Liver (tissue), 9 donors: ENCODE data around the gene LRRC46. TPM values are rescaled to one million over a fixed set of nuclear protein-coding genes. Genes with fewer than 3 reads are reported as not detected.

Experiments used
- DNase-seq: peaks from one replicate; pipeline ENCODE4 v3.0.0-alpha.2; 2017; ENCODE audit warnings: low spot score
- H3K27ac ChIP-seq, 2 donors: one replicate each; pipeline ENCODE4 v1.7.0; 2013; ENCODE audit warnings: inconsistent platforms in 2 of 2, low read length in 2 of 2, control low read depth in 1 of 2, low read depth in 1 of 2, mild to moderate bottlenecking in 1 of 2
- H3K27me3 ChIP-seq, 4 donors: one replicate each; pipeline versions ENCODE4 v1.6.1 to v1.7.0; 2013; ENCODE audit warnings: low read length in 3 of 4, inconsistent platforms in 1 of 4, mild to moderate bottlenecking in 1 of 4, moderate library complexity in 1 of 4; ENCODE audit not compliant: control insufficient read depth in 4 of 4, insufficient read depth in 4 of 4
- H3K36me3 ChIP-seq, 4 donors: one replicate each; pipeline versions ENCODE4 v1.6.1 to v1.7.0; 2013; ENCODE audit warnings: low read length in 3 of 4, mild to moderate bottlenecking in 3 of 4, low read depth in 1 of 4, moderate library complexity in 1 of 4; ENCODE audit not compliant: control insufficient read depth in 4 of 4, insufficient read depth in 3 of 4
- H3K4me1 ChIP-seq, 4 donors: one replicate each; pipeline versions ENCODE4 v1.6.1 to v1.7.0; 2013; ENCODE audit warnings: low read length in 3 of 4, mild to moderate bottlenecking in 3 of 4, moderate library complexity in 1 of 4; ENCODE audit not compliant: control insufficient read depth in 4 of 4, insufficient read depth in 4 of 4
- H3K4me3 ChIP-seq, 3 donors: one replicate each; pipeline versions ENCODE4 v1.6.1 to v1.7.0; 2013; ENCODE audit warnings: low read length in 3 of 3, control low read depth in 1 of 3, low read depth in 1 of 3, mild to moderate bottlenecking in 1 of 3
- H3K9ac ChIP-seq, 2 donors: one replicate each; pipeline ENCODE4 v1.7.0; 2013; ENCODE audit warnings: low read length in 2 of 2, mild to moderate bottlenecking in 2 of 2, moderate library complexity in 2 of 2, control low read depth in 1 of 2, low read depth in 1 of 2
- H3K9me3 ChIP-seq, 4 donors: one replicate each; pipeline versions ENCODE4 v1.6.1 to v1.7.0; 2013; ENCODE audit warnings: low read length in 3 of 4; ENCODE audit not compliant: control insufficient read depth in 4 of 4
- ATF3 ChIP-seq: IDR thresholded peaks from 2 replicates; pipeline ENCODE4 v1.6.1; 2016; ENCODE audit warnings: antibody characterized with exemption
- CTCF ChIP-seq: fragments of 150-350 bp; IDR thresholded peaks from 2 replicates; pipeline ENCODE4 v1.5.1; 2017; ENCODE audit warnings: improper control_type of control experiment, low read depth, low read length; ENCODE audit not compliant: missing input control
- EGR1 ChIP-seq, 2 donors: IDR thresholded peaks; 2 replicates each; pipeline ENCODE4 v1.6.1; 2016 to 2018; ENCODE audit warnings: antibody characterized with exemption in 2 of 2, low read depth in 2 of 2
- FOXA1 ChIP-seq: IDR thresholded peaks from 2 replicates; pipeline ENCODE4 v1.6.1; 2016; ENCODE audit warnings: antibody characterized with exemption
- FOXA2 ChIP-seq: IDR thresholded peaks from 2 replicates; pipeline ENCODE4 v1.6.1; 2016; ENCODE audit warnings: antibody characterized with exemption
- GABPA ChIP-seq, 2 donors: IDR thresholded peaks in 1 of 2; conservative IDR thresholded peaks in 1 of 2; 2 replicates each; pipeline ENCODE4 v1.6.1; 2016; ENCODE audit warnings: antibody characterized with exemption in 2 of 2, mild to moderate bottlenecking in 1 of 2, moderate library complexity in 1 of 2
- HNF4A ChIP-seq, 2 donors: conservative IDR thresholded peaks; 2 replicates each; pipeline ENCODE4 v1.6.1; 2016; ENCODE audit warnings: antibody characterized with exemption in 2 of 2, mild to moderate bottlenecking in 2 of 2
- JUND ChIP-seq, 2 donors: IDR thresholded peaks; 2 replicates each; pipeline ENCODE4 v1.6.1; 2016; ENCODE audit warnings: antibody characterized with exemption in 2 of 2
- MAX ChIP-seq: IDR thresholded peaks from 2 replicates; pipeline ENCODE4 v1.6.1; 2016; ENCODE audit warnings: antibody characterized with exemption
- RAD21 ChIP-seq, 2 donors: IDR thresholded peaks; 2 replicates each; pipeline ENCODE4 v1.6.1; 2016; ENCODE audit warnings: antibody characterized with exemption in 2 of 2, mild to moderate bottlenecking in 2 of 2
- REST ChIP-seq: IDR thresholded peaks from 2 replicates; pipeline ENCODE4 v1.6.1; 2016; ENCODE audit warnings: antibody characterized with exemption, mild to moderate bottlenecking
- SP1 ChIP-seq: IDR thresholded peaks from 2 replicates; pipeline ENCODE4 v1.6.1; 2018; ENCODE audit warnings: antibody characterized with exemption, mild to moderate bottlenecking
- YY1 ChIP-seq: IDR thresholded peaks from 2 replicates; pipeline ENCODE4 v1.6.1; 2016; ENCODE audit warnings: antibody characterized with exemption, mild to moderate bottlenecking
- ZBTB33 ChIP-seq: IDR thresholded peaks from 2 replicates; pipeline ENCODE4 v1.6.1; 2016; ENCODE audit warnings: antibody characterized with exemption
- WGBS: extraction: QIAGEN DNeasy Blood & Tissue Kit; methylation state at CpG from one replicate; pipeline ENCODE4 v1.1.7; 2013; 5-methylcytosine and 5-hydroxymethylcytosine counted together
- polyA plus RNA-seq, 2 donors: library from polyadenylated mRNA; stranded (reverse) in 1 of 2; unstranded in 1 of 2; fragments of 200-250 nt in 1 of 2; fragments of >200 nt in 1 of 2; fragmentation: Nextera tagmentation in 1 of 2; extraction: Ambion mirVana in 1 of 2; gene quantifications; one replicate each; pipeline versions ENCODE4 v1.2.1 to v1.2.3, GENCODE V29; 2013 to 2015
- total RNA-seq, 2 donors: library from RNA; depleted of rRNA; stranded (reverse); fragments of >200 nt; gene quantifications; one replicate each; pipeline ENCODE4 v1.2.3, GENCODE V29; 2014
- donor health status: healthy.
- donor health status: healthy.
- donor health status: healthy.
- donor health status: healthy.
- donor health status: healthy.

LRRC46 gene
- total and polyA plus RNA-seq, 4 donors: under 0.01 to 0.43 (median 0.32) TPM

GRCh38 chr17:47882695-47883588 lies 51.5 kb downstream of the LRRC46 start (continued):
- TF ChIP-seq CTCF (no peak), FOXA1 (no peak), FOXA2 (no peak), HNF4A (conservative IDR thresholded peaks at IDR 0.05) (no peak)

- Histone ChIP-seq H3K27ac (no peak overlapping the region), H3K9ac (no peak overlapping the region), H3K4me3 (no peak overlapping the region), H3K4me1 (no peaks in the 10 kb centered on the region), H3K27me3 (no peaks in the 10 kb centered on the region), H3K36me3 (no peaks in the 10 kb centered on the region), H3K9me3 (no peaks in the 10 kb centered on the region)
- TF ChIP-seq MAX: no peak
- TF ChIP-seq SP1: no peak
- no peak for TF ChIP-seq ATF3
- TF ChIP-seq ZBTB33: no peak
- no peak for TF ChIP-seq FOXA1
- TF ChIP-seq REST: no peak
- TF ChIP-seq JUND (IDR thresholded peaks at IDR 0.05): no peak
- TF ChIP-seq YY1: no peak
- no peak for TF ChIP-seq CTCF
- no peak for TF ChIP-seq FOXA2
- no peak for TF ChIP-seq EGR1 (IDR thresholded peaks at IDR 0.05; ENCODE audit: low read depth in 2 of 2)
- no peak for TF ChIP-seq GABPA (IDR thresholded peaks at IDR 0.05 in 1 of 2, conservative IDR thresholded peaks at IDR 0.05 in 1 of 2)
- no peak for TF ChIP-seq RAD21 (IDR thresholded peaks at IDR 0.05)
- 88% methylated on average over 9 of the region's 9 CpGs for WGBS
- no peak for DNase-seq
Observed at GRCh38 chr17:47883589-47884426, 52.3 kb downstream of the LRRC46 start.
